HepG2 (cell line): ENCODE results near the gene RTP3.

Source experiments
- PHB2 ChIP-seq: fragments of 450-650 bp; IDR thresholded peaks from 2 replicates; pipeline ENCODE4 v1.6.1; 2018; ENCODE audit not compliant: partially characterized antibody
- ZNF572 ChIP-seq: sonication (generic); formaldehyde crosslinking; IDR thresholded peaks from 2 replicates; pipeline ENCODE4 v1.5.1; 2020; ENCODE audit warnings: mild to moderate bottlenecking, missing genetic modification reagents
- ZNF616 ChIP-seq: sonication (generic); formaldehyde crosslinking; IDR thresholded peaks from 2 replicates; pipeline ENCODE4 v1.5.0; 2020; ENCODE audit warnings: low read depth, mild to moderate bottlenecking, missing genetic modification reagents

GRCh38 chr3:46523556-46523955 lies 25.8 kb downstream of the RTP3 start:
- TF ChIP-seq ZNF572 = no peak
- no peak for TF ChIP-seq ZNF616 (CRISPR knock-in tag)
- TF ChIP-seq PHB2 = no peak
